NT2/D1 (cell line): Measurements from ENCODE around the gene BDKRB2.

Experiments
- SUZ12 ChIP-seq: IDR thresholded peaks from 2 replicates; pipeline ENCODE4 v1.6.1; 2011; ENCODE audit not compliant: insufficient read length, insufficient read depth; ENCODE audit errors: extremely low read depth
- ZNF274 ChIP-seq: IDR thresholded peaks from 2 replicates; pipeline ENCODE4 v1.6.1; 2011; ENCODE audit warnings: mild to moderate bottlenecking, low read depth, low read length

- no peak for TF ChIP-seq ZNF274
- no peak for TF ChIP-seq SUZ12
These were observed 17.2 kb downstream of the BDKRB2 start for GRCh38 chr14:96221841-96222240.
